HG03064 (cell line): ENCODE results near the gene TM6SF1.
"Not testable (repeated sequence)": the region's sequence is repeated elsewhere in the genome, so short reads cannot be mapped to it uniquely, and the experiment has no call there.

Experiments used
- ATAC-seq: cut with Tn5 transposase; IDR thresholded peaks from one replicate; pipeline ENCODE4 v1.9.1; 2021; ENCODE audit warnings: low read depth; ENCODE audit not compliant: unreplicated experiment

TM6SF1 gene

DNA sequence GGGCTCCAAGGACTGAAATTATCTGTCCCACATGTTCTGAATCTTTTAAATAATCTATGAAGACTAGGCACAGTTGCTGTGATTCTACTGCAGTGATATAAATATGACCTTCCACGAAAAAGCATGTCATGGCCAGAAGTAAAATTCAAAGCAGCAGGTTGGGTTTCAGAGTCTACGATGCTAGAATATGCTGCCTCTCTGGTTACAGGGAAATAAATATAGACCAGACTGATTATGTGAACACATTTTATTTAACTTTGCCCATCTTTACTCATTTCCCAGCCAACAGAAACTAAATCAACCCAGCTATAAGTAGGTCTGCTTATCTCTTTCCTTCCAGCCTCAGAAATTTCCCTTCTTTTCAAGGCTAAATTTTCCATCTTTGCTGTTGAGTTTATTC lies 19.9 kb upstream of the TM6SF1 start:
- no peak for ATAC-seq

DNA sequence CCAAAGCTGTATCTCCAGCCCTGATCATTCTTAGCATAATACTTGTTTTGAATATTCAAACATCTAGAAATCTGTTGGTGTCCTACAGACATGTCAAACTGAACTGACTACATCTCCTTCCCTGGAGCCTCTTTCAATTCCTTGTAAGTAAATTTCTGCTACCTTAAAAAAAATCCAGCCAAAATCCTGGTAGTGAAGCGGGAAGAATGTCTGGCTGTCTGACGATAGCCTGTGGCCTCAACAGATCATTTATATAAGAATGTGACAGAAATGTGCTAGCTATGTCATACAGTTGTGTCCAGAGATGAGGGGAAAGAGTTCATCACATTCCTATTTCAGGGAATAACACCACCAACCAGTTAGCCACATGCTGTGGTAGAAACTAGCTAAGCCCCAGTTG lies 18.6 kb upstream of the TM6SF1 start:
- ATAC-seq: no peak

DNA sequence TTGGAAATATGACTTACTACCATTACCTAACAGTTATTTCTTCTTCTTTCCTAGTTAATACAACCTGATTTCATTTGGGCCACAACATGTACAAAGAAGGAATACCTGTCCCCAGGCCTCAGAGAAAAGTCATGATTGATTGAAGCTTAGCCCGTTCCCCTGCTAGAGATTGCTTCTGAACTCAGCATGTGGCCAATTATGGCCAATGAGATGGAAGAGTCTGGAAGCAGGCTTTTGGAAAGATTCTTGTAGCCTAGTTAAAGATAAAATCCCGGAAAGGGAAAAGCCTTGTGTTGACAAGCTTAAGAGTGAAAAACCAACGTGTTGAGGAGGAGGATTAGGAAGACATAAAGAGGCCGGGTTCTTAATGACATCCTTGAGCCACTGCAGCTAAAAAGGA lies 17.0 kb upstream of the TM6SF1 start:
- no peak for ATAC-seq

DNA sequence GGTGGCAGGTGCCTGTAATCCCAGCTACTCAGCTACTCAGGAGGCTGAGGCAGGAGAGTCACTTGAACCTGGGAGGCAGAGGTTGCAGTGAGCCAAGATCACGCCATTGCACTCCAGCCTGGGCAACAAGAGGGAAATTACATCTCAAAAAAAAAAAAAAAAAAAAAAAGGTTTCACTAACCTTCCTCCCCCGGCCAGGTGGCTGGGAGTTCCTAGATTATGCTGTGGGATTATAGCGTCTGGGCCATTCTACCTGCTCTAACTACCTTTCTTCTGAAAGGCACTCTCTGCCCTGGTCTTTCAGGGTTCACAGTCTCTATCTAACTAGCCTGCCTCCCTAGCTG lies 15.5 kb upstream of the TM6SF1 start:
- not testable (repeated sequence) for ATAC-seq

DNA sequence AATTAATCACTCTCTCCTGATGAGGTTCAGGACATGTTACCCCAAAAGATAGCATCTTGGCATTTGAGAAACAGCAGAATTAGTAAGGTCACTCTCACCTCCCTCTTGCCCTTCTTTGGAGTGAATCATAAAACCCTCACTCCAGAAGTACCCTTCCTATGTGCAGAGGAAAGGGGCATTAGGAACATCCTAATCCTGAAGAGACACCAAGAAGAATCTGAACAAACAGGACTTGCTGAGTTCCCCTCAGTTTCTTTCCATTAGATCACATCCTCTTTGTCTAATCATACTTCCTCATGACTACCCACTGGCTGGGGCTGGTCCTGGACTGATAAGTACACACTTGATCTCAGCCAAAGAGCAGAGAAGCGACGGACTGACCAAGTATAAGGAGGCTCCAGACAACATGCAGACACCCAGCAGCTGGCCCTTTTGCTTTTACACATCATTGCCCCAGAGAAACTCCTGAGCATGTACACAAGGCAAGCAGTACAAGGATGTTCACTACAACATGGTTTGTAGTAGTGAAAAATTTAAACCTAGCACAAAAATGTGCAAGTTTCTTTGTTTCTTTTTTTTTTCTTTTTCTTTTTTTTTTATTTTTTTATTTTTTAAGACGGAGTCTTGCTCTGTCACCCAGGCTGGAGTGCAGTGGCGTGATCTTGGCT lies 15.0 kb upstream of the TM6SF1 start:
- ATAC-seq: peak; percentile 75

DNA sequence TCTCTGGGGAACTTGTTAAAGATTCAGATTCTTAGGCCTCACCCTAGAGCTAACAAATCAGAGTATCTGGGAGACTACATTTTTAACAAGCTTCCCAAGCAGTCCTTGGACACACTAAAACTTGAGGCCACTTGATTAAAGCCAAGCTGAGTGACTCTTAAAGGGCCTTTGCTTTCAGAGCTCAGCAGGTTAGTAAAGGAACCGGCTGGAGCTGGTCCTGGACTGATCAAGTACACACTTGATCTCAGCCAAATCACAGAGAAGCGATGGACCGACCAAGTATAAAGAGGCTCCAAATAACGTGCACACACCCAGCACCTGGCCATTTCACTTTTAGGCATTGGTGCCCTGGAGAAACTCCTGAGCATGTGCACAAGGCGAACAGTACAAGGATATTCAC lies 12.9 kb upstream of the TM6SF1 start:
- ATAC-seq: no peak

DNA sequence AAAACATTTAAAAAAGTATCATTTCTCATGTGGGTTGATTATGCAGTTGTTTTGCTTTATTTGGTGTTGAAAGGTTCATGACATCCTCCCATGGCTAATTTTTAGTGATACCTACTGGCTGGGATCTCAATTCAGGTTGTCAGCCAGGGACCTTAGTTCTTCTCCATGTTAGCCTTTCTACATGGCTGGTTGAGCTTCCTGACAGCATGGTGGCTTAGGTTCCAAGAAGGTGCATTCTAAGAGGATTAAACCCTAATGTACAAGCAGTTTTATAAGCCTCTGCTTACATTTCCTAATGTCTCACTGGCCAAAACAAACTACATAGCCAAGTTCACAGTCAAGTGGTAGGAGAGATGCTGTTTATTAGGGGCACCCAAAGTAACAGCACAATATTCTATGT lies 9.4 kb upstream of the TM6SF1 start:
- ATAC-seq: no peak

DNA sequence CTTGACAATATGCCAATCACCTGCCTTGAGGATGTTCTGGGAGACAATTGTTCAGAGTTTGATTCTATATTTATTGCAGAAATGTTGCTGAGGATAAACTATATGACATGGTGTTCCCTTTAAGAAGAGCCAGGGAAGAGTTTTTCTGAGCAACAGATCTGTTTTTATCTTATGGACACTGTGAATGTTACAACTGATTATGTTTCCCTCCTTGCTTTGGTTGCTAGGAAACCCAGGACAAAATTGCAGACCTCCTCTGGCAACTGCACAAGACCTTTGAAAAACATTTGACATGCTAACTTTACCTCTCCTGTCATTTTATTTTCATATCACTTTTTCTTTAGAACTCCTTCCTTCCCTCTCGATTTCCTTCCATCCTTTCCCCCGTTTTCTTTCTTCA lies 8.2 kb upstream of the TM6SF1 start:
- ATAC-seq: no peak

DNA sequence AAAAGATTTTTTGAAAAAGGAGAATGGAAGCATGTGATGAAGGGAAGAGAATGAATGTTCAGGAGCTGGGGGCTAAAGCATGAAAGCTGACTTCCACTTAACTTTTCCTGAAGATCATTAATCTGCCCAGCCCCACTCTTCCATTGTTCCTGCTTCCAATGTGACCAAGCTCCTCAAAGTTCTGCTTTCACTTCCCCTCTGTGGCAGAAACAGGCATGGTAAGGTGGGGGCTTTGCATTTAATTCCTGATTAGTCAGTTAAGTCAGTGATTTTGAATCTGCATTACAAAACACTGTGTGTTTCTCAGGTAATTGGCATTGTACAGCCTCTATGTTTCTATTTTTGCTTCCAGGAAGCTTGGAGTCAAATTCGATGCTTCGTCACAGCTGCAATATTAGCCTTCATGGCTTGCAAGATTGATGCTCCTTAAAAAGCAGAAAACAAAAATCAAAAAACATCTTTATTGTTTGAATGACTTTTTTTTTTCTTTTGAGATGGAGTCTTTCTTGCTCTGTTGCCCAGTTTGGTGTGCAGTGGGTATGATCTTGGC lies 7.3 kb upstream of the TM6SF1 start:
- ATAC-seq: no peak

DNA sequence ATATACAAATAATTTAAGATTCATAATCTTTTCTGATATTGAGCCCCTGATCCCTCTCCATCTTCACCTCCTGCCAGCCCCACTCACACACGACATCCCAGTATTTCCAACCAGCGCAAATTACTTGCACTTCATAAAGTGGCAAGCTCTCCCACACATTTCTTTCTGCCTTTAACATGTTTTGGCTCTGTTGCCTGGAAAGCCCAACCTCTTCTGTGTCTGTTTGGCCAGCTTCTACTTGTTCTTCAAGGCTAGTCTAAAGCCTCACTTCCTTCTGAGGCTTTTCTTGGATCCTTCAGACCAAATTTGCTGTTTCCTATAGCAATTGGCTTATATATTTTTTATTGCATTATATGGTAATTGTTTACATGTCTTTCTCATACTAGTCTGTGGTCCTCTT lies 5.1 kb upstream of the TM6SF1 start:
- ATAC-seq: no peak

DNA sequence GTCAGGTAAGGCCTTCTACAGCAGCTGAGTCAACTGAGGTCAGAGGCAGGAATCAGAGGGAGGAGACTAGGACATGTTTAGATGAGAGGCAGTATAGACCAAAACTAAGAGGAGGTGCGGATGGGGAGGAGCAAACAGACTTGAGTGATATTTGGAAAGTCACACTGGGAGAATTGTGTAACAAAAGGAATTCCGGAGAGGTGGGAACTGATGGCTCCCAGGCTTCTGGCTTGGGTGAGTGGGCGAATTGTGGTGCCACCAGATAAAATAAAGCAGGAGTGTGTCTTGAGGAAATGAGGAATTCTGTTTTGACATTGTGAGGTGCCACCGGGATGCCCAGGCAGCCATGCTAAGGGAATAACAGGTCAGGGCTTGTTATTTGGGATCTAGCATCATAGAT lies 3.3 kb upstream of the TM6SF1 start:
- ATAC-seq: no peak

DNA sequence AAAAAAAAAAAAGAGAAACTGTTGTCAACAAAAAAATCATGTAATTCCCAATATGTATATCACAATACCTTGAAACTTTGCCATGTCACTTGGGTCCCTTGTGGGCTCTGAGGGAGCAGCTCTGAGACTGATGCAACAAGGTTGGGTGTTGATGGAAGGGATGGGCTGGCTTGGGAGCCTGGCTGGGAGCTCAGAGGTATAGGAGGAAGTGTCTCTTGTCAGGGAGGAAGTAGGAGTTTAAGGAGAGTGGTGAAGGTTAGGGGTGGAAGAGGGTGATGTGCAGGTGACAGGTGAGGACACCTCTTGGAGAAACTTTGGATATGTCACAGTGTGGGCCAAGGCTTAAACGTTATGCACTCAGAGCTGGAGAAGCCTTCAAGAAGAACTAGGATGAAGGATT lies 2.0 kb upstream of the TM6SF1 start:
- ATAC-seq: no peak

DNA sequence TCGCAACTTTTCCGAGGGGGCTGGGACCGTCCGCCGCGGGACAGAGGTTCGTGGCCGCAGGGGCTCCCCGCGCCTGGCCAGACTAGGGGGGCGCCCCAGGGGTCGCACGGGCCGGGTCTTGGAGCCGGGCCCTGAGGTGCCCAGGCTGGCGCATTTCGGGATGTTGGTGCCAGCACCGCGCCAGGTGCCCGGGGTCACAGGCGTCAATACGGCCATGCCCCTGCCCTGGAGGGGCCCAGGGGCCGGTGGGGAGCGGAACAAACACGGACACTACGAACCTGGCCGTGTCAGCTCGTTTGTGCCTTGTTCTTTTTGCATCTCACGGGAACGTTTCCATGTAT lies 366 bp downstream of the TM6SF1 start:
- peak; percentile 20 for ATAC-seq

DNA sequence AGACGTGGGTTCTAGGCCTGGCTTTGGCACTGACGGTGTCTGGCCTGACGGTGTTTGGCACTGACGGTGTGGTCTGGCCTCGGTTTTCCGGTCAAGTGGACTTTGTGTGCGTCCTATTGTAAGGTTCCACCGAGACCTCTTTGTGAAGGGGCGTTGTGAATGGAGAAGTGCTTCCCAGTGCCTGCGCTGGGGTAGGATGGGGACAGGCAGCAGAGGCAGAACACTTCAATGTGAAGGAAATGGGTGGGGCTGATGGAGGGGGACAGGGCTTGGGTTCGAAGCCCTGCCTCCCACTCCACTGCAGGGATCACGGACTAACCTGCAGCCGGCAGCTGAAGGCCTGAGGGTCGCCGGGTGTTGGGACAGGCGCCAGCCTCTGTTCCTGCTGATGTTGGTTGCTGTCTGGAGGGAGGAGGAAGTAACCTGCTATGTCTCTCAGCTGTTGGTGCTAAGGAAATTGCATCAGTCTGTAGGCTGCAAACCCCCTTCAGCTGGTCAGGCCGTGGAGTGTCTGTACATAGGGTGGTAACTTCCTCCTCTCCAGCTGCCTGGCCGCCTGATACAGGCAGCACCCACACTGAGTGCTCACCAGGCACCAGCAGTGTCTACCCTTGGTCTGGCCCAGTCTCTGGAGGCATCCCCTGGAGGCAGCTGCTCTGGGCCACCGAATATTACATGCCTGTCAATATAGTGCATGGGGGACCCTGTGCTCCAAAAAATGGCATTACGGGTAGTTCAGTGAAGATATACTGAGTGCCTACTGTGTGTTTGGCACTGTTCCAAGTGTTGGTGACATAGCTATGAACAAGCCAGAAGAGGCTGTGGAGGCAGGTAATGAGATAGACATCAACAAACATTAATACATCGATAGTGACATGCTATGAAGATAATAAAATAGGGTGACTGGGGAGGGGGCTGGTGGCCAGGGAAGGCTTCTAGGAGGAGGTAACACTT lies 1.1 kb downstream of the TM6SF1 start:
- ATAC-seq: peak; percentile 66

DNA sequence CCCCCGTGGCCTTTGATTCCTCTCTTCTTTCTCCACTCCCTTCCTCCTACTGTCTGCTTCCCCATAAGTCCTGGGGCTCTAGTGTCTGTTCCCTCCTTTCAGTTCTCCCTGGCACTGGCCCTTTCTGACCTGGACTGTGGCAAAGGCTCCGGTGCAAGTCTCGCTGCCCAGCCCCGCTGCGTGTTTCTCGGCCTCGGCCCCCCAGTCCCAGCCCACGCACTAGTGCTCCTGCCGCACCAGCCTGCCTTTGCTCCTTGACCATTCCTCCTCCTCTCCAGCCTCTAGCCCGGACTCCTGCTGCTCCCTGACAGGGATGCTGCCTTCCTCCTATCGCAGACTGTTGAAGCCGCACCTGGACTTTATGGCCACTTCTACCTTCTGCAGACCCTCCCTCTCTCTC lies 2.1 kb downstream of the TM6SF1 start:
- no peak for ATAC-seq

DNA sequence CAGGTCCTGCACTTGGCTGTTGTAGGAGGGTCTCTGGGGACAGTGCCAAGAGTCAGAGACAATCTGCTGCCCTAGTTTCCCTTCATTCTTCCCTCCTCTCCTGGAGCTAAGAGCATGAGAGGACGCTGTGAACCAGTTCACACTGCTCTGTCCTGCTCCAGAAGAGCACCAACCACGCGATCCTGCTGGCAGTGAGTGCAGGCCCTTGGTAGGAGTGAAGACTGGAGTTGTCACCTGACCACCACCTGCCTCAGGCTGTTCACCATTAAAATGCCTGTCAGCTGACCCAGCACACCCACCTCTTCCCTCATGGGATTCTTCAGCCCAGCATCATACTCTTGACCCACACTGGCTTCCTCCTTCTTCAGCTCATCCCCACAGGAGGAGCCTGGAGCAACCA lies 2.9 kb downstream of the TM6SF1 start:
- no peak for ATAC-seq

DNA sequence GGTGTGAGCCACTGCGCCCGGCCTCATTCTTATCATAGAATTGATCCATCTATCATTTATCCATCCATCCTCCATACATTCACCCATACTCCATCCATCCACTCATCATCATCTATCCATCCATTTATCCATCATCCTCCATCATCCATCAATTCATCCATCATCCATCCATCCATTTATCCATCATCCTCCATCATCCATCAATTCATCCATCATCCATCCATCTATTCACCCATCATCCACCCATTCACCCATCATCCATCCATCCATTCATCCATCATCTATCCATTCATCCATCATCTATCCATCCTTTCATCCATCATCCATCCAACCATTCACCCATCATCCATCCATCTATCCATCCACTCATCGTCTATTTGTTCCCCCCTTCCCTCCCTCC lies 3.7 kb downstream of the TM6SF1 start:
- ATAC-seq: no peak

DNA sequence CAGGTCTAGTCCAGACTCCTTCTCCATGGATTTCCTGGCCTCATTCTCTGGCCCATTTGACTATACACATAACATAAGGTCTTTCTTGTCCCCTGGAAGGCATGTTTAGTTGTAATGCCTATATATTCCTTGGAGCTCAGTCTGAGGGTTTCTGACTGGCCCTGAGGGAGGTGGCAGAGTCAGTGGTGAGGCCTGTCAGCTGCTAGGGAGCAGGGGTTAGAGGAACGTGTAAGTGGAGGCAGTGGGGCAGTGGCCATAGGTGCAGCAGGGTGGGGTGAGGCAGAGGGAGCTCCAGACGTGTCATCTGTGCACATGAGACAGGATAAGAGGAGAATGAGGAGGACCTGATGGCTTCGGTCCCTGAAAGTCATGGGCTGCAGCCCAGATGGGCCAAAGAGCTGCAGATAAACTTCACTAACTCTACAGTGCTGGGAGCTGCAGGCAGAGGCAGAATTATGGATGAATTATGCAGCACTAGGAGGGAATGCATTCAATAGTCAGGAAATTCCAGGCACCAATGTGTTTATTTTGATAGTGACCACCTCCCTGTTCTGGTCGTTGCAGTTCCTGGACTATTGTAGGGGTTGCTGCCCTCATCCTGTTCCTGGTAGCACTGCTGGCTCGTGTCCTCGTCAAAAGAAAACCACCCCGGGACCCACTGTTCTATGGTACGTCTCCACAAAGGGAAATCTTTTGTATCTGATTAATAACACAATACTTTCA lies 4.9 kb downstream of the TM6SF1 start:
- ATAC-seq: no peak

DNA sequence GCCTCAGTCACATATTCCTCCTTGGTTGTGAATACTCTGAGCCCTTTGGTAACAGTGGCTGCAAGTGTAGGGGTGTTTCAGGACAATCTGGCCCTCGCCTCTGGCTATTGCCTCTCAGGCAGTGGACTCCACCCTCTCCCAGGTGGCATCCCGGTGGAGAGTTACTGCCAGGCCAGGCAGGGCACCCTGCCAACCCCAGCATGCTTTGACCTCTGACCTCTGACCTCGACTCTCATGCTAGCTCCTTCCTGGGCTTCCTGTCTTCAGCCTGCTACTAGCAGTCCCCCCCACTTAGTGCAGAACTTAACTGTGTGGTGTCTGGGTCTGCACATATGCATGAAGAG lies 5.5 kb downstream of the TM6SF1 start:
- ATAC-seq: no peak

DNA sequence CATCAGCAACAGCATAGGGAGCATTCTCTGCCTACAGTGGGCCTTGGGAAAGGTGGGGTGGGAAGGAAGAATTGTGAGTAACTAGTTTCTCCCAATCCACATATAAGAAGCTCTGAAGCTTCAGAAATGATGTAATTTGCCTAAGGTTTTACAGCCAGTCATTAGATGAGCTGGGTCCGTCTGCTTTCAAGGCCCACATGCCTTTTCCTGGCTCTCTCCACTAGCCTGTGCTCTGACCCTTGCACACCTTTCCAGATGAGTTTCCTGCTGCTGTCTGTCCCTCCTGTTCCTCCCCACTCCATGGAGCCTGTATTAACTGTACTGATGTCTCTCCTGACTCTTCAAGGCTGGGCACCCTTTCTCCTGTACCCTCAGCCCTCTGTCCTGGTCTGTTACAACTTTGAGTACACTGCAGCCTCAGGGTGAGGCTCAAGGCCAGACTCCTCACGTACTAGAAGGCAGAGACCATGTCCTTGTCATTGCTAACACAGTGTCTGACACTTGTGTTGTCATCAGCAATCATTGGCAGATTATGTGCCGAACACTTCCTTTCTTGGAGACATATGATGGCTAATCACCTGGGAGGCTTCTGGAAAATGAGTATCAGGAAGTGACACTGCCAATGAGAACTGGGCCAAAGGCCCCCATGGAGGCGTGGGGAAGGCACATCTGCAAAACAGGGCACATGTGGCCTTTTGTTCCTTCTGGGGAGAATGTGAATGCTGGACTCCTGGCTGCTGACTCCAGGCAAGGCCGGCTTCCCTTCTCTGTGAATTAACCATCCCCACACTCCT lies 6.6 kb downstream of the TM6SF1 start:
- ATAC-seq: no peak

DNA sequence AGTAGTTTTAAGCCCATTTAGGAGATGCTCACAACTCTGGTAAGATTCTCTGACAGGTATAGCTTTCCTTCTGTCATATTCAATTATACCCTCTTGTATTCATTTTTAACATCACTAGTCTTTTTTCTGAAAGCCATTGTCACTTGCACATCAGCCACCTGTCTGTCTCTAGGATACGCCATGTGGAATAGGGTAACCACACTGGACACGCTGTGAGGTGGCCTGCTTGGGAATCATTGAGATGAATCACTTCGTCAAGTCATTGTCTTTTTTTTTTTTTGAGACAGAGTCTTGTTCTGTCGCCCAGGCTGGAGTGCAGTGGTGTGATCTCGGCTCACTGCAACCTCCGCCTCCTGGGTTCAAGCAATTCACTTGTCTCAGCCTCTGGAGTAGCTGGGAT lies 7.4 kb downstream of the TM6SF1 start:
- ATAC-seq: no peak
